Transverse colon (tissue), 4 donors: Measurements from ENCODE around the gene BLVRB. TPM values are rescaled to one million over a fixed set of nuclear protein-coding genes. Genes with fewer than 3 reads are reported as not detected.

Experiments used
- DNase-seq: peaks from one replicate; pipeline ENCODE4 v3.0.0-alpha.2; 2019
- H3K27ac ChIP-seq, 4 donors: fragments of 200-600 bp; sonication (generic); 2 replicates each; pipeline ENCODE4 v1.5.1; 2016 to 2018; ENCODE audit warnings: inconsistent platforms in 4 of 4
- H3K27me3 ChIP-seq: fragments of 200-600 bp; sonication (generic); 2 replicates; pipeline ENCODE4 v1.5.1; 2017; ENCODE audit warnings: inconsistent platforms
- H3K36me3 ChIP-seq, 4 donors: fragments of 200-600 bp; sonication (generic); 2 replicates each; pipeline ENCODE4 v1.5.1; 2017 to 2019; ENCODE audit warnings: inconsistent platforms in 4 of 4
- H3K4me1 ChIP-seq, 4 donors: fragments of 200-600 bp; sonication (generic); 2 replicates each; pipeline ENCODE4 v1.5.1; 2017 to 2020; ENCODE audit warnings: inconsistent platforms in 4 of 4
- H3K4me3 ChIP-seq, 4 donors: fragments of 200-600 bp; sonication (generic); 1 replicate in 1 of 4; 2 replicates in 3 of 4; pipeline versions ENCODE4 v1.5.1 to v1.6.1; 2017 to 2019; ENCODE audit warnings: inconsistent platforms in 4 of 4
- H3K9me3 ChIP-seq, 2 donors: fragments of 200-600 bp; sonication (generic); 2 replicates each; pipeline ENCODE4 v1.5.1; 2017 to 2019; ENCODE audit warnings: inconsistent platforms in 2 of 2
- EP300 ChIP-seq: sonication (generic); formaldehyde crosslinking; IDR thresholded peaks from one replicate; pipeline ENCODE4 v1.6.1; 2017; ENCODE audit warnings: antibody characterized with exemption, low read depth
- POLR2A ChIP-seq: fragments of 450-650 bp; IDR thresholded peaks from one replicate; pipeline ENCODE4 v1.6.1; 2016; ENCODE audit warnings: antibody characterized with exemption, mild to moderate bottlenecking, moderate library complexity
- POLR2AphosphoS5 ChIP-seq, 3 donors: sonication (generic); formaldehyde crosslinking; IDR thresholded peaks; one replicate each; pipeline ENCODE4 v1.6.1; 2016; ENCODE audit warnings: antibody characterized with exemption in 3 of 3
- WGBS, 2 donors: methylation state at CpG; one replicate each; pipeline ENCODE4 v1.1.5; 2018; ENCODE audit warnings: low coverage in 1 of 2; 5-methylcytosine and 5-hydroxymethylcytosine counted together
- in situ Hi-C, 4 donors: fragments of 200-750 bp; cut with MboI; loops; one replicate each; pipeline versions ENCODE4 v1.15.0 to v1.15.1; 2017; ENCODE audit warnings: low sequenced_read_pairs in 3 of 4, low pct_ligation_motif_present in 1 of 4, low pct_unique_long_range_greater_than_20kb in 1 of 4
- intact Hi-C: fragments of 100-400 bp; cut with DNase I; formaldehyde crosslinking; loops from one replicate; pipeline ENCODE4 v1.15.1; 2023; ENCODE audit warnings: low total_unique reads
- total RNA-seq, 4 donors: library from RNA; depleted of rRNA; stranded (reverse); fragments of >200 nt; gene quantifications; one replicate each; pipeline ENCODE4 v1.1.0, GENCODE V29; 2016
- TF ChIP-seq, protein P1 (sequence below), 5 experiments: fragments of 200-600 bp in 3 of 5; fragments of 450-650 bp in 2 of 5; sonication (generic) in 3 of 5; IDR thresholded peaks; 1 replicate in 2 of 5; 2 replicates in 3 of 5; pipeline ENCODE4 v1.5.1; 2016 to 2017; ENCODE audit warnings: antibody characterized with exemption in 5 of 5, inconsistent platforms in 3 of 5, mild to moderate bottlenecking in 2 of 5, moderate library complexity in 1 of 5

The BLVRB gene
- total RNA-seq, 4 donors from 2014 or later = 81.5 to 193 (median 147) TPM

DNA sequence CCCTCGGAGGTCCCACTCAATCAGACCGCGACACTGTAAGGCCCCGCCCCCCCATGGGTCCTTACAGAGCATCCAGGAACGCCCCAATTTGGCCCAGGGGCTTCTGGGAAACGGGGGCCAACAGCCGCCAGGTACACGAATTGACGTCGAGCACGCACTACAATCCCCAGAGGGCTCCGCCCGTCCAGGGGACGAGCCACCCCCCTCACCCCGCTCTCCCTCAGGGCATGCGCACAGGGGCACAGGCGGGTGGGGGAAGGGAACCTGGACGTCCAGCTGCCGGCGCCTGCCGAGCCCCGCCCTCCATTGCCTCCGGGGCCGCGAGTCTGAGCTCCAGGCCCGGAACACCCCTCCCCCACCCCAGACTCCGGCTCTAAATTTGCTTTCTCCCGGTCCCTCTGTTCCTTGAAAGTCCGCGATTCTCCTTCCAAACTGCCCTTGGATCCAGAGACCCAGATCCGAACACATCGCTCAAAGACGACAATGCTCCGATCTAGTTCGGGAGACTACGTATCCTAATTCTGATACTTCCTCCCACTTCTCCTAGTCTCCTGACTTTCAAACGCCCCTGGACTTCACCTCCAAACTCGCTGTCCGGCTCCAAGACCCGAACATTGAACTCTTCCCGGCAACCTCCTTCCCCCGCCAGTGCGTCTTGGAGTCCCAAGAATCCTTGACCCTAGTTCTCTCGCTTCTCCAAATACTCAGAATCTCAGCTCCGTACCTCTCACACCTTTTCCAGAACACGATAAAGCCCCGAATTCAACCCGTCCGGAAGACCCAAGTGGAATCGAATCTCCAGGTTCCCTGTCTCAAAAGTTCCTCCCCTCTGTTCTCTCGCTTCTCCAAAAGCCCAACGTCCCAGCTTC lies 22.2 kb downstream of the BLVRB start:
- intact Hi-C loops = loop anchor here (1.0 kb wide), 1 partner anchor 18 kb away; the partner anchor contains the start of gene SERTAD1
- 0% methylated on average over 17 to 41 of the region's 52 CpGs for WGBS, 2 donors
- in situ Hi-C loops = no loop called here
- TF ChIP-seq, protein P1, sequence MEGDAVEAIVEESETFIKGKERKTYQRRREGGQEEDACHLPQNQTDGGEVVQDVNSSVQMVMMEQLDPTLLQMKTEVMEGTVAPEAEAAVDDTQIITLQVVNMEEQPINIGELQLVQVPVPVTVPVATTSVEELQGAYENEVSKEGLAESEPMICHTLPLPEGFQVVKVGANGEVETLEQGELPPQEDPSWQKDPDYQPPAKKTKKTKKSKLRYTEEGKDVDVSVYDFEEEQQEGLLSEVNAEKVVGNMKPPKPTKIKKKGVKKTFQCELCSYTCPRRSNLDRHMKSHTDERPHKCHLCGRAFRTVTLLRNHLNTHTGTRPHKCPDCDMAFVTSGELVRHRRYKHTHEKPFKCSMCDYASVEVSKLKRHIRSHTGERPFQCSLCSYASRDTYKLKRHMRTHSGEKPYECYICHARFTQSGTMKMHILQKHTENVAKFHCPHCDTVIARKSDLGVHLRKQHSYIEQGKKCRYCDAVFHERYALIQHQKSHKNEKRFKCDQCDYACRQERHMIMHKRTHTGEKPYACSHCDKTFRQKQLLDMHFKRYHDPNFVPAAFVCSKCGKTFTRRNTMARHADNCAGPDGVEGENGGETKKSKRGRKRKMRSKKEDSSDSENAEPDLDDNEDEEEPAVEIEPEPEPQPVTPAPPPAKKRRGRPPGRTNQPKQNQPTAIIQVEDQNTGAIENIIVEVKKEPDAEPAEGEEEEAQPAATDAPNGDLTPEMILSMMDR (IDR thresholded peaks at IDR 0.05) = no peak
- TF ChIP-seq POLR2A = peak; percentile 70
- peak; percentile 69 to 87 (median 84) for TF ChIP-seq POLR2AphosphoS5 (IDR thresholded peaks at IDR 0.05)
- TF ChIP-seq EP300 = peak; percentile 70
- H3K36me3 ChIP-seq = peaks cover 0 to 21% (median 9%) of the 10 kb centered on the region in 4 donors
- H3K27ac ChIP-seq = peak overlapping the region; percentile 95 to 99 (median 98)
- peak overlapping the region; percentile 64 to 98 (median 70) for H3K4me3 ChIP-seq
- no peaks in the 10 kb centered on the region for H3K27me3 ChIP-seq
- DNase-seq = peak; percentile 100
- H3K4me1 ChIP-seq = peaks cover 9 to 41% (median 24%) of the 10 kb centered on the region in 4 donors
- H3K9me3 ChIP-seq = no peaks in the 10 kb centered on the region

DNA sequence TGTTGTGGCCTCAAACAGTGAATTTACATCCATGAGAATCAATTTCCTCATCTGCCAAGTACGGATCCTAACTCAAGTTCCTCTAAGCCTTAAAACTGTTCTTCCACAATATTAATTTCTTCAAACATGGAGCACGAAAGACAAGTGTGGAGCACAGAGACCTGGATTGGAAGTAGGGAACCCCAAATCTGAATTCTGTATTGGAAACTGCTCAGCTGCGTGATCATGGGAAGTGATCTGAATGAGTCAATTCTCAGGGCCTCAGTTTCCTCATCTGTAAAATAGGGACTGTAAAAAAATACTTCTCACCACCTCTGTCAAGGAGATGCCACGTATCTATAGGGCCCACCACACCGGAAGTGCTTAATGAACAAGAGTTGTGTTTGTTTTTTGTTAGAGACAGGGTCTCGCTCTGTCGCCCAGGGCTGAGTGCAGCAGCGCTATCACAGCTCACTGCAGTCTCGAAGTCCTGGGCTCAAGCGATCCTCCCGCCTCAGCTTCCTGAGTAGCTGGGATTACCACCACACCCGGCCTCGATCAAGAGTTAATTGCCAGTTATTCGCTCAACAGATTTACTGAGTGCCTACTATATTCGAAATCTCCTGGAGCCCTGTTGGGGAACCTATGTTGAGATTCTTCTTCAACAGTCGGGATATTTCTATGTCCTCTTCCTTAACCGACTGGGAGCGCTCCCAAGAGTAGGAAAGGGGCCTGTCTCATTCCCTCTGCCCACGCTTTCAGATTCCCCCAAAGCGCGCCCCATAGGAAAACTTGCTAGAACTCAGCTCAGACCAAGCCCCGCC lies 23.0 kb downstream of the BLVRB start:
- intact Hi-C loops (loop anchor here (1.0 kb wide), 1 partner anchor 17 kb away; the partner anchor contains the start of gene SERTAD1), in situ Hi-C loops (no loop called here)
- peak; percentile 26 for DNase-seq
- H3K9me3 ChIP-seq = no peaks in the 10 kb centered on the region
- WGBS, 2 donors = 18 to 35% methylated on average over 6 to 22 of the region's 22 CpGs
- H3K27me3 ChIP-seq = no peaks in the 10 kb centered on the region
- H3K27ac ChIP-seq = peak overlapping the region; percentile 95 to 99 (median 98)
- peaks cover 0 to 21% (median 9%) of the 10 kb centered on the region in 4 donors for H3K36me3 ChIP-seq
- peak overlapping the region; percentile 30 to 98 (median 70) for H3K4me3 ChIP-seq
- H3K4me1 ChIP-seq = peaks cover 9 to 41% (median 24%) of the 10 kb centered on the region in 4 donors
- TF ChIP-seq POLR2A (no peak), EP300 (no peak), POLR2AphosphoS5 (IDR thresholded peaks at IDR 0.05) (no peak)
- TF ChIP-seq, protein P1 (IDR thresholded peaks at IDR 0.05) = no peak

DNA sequence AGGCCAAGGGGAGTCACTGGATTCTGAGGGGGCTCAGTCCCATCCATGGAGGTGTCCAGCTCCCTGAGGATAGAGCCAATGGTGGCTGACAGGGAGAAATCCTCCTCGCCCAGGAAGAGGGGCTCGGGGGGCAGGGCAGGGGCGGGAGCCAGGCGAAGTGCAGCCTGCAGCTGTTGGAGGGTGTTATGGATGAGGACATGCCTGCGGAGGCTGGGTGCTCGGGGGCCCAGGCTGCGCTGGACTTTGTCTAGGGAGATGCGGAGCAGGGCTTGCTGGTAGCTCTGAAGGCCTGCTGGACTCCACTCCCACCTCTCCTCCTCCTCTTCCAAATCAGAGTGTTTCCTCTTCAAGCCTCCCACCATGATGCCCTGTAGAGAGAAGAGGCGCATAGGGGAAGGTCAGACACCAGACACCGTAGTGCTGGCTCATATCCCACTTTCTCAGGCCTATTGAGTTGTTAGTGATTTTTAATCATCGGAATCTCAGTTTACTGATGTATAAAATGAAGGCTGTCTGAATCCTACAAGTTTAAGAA lies 23.8 kb downstream of the BLVRB start:
- peak overlapping the region in 1 of 4 donors; percentile 68 for H3K4me3 ChIP-seq
- no peaks in the 10 kb centered on the region for H3K9me3 ChIP-seq
- peaks cover 0 to 21% (median 9%) of the 10 kb centered on the region in 4 donors for H3K36me3 ChIP-seq
- in situ Hi-C loops (no loop called here), intact Hi-C loops (no loop called here)
- 60 to 82% methylated on average over 3 to 11 of the region's 11 CpGs for WGBS, 2 donors
- TF ChIP-seq POLR2AphosphoS5 (IDR thresholded peaks at IDR 0.05) (no peak), POLR2A (no peak), EP300 (no peak)
- TF ChIP-seq, protein P1 (IDR thresholded peaks at IDR 0.05) = no peak
- peak overlapping the region; percentile 95 to 99 (median 98) for H3K27ac ChIP-seq
- H3K27me3 ChIP-seq = no peaks in the 10 kb centered on the region
- peaks cover 9 to 41% (median 24%) of the 10 kb centered on the region in 4 donors for H3K4me1 ChIP-seq
- DNase-seq = no peak

DNA sequence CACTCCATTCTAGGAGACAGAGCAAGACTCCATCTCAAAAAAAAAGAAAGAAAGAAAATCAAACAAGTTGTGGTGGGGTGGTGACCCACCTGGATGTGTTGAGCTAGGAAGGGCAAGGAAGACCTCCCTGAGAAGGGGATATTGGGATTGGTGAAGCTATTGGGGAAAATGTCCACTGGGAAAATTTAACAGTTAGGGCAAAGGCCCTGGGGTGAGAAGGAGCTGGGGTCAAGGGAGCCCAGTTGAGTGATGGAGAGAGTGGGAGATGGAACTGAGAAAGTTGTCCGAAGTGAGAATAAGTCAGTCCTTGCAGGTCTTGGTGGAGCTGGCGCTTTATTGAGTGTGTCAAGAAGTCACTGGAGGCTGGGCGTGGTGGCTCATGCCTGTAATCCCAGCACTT lies 27.3 kb downstream of the BLVRB start:
- Histone ChIP-seq H3K27me3 (no peaks in the 10 kb centered on the region), H3K4me1 (peaks cover 10 to 40% (median 26%) of the 10 kb centered on the region in 4 donors), H3K4me3 (no peak overlapping the region), H3K36me3 (peaks cover 0 to 21% (median 9%) of the 10 kb centered on the region in 4 donors), H3K27ac (no peak overlapping the region), H3K9me3 (no peaks in the 10 kb centered on the region)
- in situ Hi-C loops (no loop called here), intact Hi-C loops (no loop called here)
- whole genome bisulfite sequencing, 2 donors = 99 to 100% methylated on average over 3 of the region's 3 CpGs
- DNase-seq = no peak
- TF ChIP-seq POLR2AphosphoS5 (IDR thresholded peaks at IDR 0.05) = no peak
- no peak for TF ChIP-seq EP300
- TF ChIP-seq, protein P1 (IDR thresholded peaks at IDR 0.05) = no peak
- no peak for TF ChIP-seq POLR2A
